GM19395 (cell line): ENCODE data around the gene RNU5B-1.
"Not testable (repeated sequence)": the region's sequence is repeated elsewhere in the genome, so short reads cannot be mapped to it uniquely, and the experiment has no call there.

Source experiments
- ATAC-seq: cut with Tn5 transposase; IDR thresholded peaks from one replicate; pipeline ENCODE4 v1.9.1; 2021; ENCODE audit warnings: mild to moderate bottlenecking, moderate library complexity; ENCODE audit not compliant: unreplicated experiment

RNU5B-1 gene

GRCh38 chr15:65339920-65340319, 35.4 kb downstream of the RNU5B-1 start:
- no peak for ATAC-seq

DNA sequence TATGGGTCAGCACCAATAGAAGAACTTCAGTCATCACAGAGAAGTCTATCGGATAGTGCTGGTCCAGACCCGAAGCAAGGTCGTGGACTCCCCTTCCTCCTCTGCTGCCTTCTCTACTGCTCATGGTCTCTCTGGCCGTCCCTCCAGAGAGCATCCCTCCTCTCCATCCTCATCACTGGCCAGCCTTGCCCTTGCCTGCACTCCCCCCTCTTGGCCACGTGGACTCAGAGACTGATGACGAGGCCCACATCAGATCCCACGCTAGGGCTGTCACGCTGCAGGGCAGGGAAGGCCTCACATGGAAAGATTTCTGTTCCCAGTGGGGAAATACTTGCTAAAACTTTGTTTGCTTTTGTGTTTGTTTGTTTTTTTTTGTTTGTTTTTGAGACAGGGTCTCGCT, 38.0 kb downstream of the RNU5B-1 start:
- ATAC-seq, result no peak

DNA sequence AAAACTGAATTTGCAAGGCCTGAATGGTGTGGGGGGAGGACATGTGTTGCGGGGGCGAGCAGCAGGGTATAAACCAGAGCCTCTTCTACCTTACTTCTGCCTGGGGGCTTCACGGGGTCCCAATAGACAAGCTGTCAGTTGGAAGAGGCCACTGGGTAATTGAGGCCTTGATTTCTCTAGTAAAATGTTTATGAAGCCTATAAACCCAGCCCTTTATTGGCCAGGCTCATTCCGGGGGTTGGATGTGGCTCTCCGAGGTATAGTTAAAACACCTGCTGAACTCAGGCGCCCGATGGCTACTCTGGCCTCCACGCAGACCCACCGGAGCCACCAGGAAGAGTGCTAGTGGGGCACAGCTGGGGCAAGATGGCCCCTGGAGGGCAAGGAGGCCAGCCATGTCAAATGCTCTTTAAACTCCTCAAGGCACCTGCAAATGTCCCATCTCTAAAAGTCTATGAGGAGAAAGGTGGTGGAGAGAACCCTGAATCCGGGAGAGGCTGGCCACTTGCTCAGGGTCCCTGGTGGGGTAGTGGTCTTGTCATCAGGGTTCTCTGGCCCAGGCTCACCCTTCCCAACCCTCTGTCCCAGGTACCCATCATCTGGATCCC, 39.0 kb downstream of the RNU5B-1 start:
- ATAC-seq, result no peak

GRCh38 chr15:65344214-65344913, 39.9 kb downstream of the RNU5B-1 start:
- no peak for ATAC-seq

- no peak for ATAC-seq
These were observed 40.4 kb downstream of the RNU5B-1 start for GRCh38 chr15:65344914-65345275.

DNA sequence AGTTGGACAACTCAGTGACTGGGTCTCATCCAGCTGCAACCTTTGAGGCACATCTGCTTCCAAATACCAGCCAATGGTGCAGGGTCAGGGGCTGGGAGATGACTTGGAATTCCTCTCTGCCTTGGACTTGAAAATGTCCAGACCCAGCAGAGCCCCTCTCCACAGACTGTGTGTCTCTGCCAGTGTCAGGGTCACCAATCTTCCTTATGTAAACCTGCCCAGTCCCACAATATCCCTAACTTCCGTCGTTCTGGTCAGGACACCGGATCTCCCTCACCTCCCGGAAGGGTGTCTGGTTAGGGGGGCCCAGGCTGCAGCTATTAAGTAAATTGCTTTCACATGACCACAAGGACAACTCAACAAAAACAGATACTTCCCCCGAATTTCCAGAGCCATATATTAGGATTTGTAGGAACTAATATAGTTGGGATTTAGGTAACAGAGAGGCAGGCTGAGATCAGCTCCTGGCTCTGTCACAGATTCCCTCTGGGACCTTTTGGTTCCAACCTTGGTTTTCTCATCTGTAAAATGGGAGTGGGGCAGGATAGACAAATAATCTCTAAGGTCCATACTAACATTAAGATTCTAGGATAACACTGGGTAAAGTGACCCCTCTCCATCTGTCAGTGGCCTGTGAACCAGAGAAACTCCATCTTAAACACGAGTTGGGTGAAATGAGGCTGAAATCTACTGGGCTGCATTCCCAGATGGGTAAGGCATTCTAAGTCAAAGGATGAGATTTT, 42.5 kb downstream of the RNU5B-1 start:
- no peak for ATAC-seq

DNA sequence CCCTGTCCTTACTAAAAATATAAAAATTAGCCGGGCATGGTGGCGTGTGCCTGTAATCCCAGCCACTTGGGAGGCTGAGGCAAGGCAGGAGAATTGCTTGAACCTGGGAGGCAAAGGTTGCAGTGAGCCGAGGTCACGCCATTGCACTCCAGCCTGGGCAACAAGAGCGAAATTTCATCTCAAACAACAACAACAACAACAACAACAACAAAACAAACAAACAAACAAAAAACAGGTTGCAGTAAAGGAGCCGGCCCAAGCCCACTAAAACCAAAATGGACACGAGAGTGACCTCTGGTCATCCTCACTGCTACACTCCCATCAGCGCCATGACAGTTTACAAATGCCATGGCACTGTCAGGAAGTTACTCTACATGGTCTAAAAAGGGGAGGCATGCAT, 43.3 kb downstream of the RNU5B-1 start:
- ATAC-seq, result not testable (repeated sequence)

DNA sequence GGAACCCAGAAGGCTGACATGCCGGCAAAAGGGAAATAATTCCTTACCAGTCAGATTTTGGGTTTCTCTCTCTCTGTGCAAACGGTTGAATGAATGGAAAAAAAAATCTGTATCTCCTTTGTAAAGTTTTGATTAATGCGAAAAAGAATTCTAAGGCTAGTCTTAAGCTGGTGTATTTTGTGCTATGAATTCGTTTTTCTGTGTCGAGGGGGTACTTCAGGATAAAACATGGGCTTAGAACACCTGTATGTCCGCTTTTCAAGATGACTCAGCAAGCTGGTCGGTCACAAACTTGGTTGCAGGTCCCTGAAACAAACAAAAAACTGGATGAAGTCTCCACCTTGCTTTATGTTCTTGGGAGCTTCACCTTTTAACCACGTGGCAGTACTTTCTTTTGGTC, 44.9 kb downstream of the RNU5B-1 start:
- no peak for ATAC-seq

- ATAC-seq, result not testable (repeated sequence)
These were observed 47.5 kb downstream of the RNU5B-1 start for GRCh38 chr15:65351972-65352371.
